Activated T-cell treated with anti-CD3 and anti-CD28 coated beads for 1 hour (primary cell): ENCODE results near the gene IL1RAPL1.
"Not testable (repeated sequence)": the region's sequence is repeated elsewhere in the genome, so short reads cannot be mapped to it uniquely, and the experiment has no call there.

Experiments
- DNase-seq: peaks from one replicate; pipeline ENCODE4 v3.0.0-alpha.2; 2020; ENCODE audit warnings: low read depth

Gene IL1RAPL1

DNA sequence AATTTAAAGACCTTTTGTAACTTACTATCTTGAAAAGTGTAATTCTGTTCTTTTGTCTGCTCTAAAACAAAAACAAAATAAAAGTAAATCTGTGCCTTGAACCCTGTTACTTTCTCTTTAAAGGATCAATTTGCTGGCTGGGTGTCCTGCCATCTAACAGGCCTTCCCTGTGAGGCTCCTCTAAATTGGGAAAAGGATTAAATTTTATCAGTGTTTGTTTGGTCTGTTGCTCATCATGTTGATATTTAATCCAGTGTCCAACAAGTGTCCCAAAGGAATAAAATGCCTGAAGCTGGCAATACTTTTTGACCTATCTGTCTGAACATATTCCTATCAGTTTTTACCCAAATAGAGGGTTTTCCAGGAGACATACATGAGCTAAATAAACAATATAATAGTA, 688.7 kb downstream of the IL1RAPL1 start:
- DNase-seq: no peak

DNA sequence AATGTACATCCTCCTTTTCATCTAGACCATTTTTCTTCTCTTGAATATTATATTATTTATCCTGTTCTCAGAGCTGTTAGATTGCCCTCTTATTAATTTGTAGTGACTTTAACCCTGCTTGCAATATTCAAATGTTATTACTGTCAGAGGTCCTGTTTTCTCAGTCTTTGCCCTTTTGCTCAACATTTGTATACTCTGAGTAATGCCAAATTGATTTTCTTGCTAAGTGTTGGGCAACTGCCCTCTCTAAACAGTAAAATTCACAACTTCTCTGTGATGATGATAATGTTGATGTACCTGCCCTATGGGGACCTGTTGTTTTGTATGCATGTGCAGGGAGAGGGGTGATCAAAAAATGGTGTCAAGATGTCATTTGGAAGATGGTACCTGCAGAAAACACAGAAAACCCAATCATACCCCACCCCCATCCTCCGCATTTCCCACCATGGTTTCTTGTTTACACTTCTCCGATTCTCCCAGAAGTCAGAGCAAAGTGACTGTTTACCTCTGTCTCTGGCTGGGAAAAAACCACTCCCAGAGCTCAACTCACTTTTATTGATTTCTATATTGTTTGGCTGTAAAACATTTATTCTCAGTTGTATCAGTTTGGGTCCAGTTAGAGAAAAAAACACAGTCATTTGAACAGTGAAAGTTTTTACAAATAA, 694.0 kb downstream of the IL1RAPL1 start:
- no peak for DNase-seq

DNA sequence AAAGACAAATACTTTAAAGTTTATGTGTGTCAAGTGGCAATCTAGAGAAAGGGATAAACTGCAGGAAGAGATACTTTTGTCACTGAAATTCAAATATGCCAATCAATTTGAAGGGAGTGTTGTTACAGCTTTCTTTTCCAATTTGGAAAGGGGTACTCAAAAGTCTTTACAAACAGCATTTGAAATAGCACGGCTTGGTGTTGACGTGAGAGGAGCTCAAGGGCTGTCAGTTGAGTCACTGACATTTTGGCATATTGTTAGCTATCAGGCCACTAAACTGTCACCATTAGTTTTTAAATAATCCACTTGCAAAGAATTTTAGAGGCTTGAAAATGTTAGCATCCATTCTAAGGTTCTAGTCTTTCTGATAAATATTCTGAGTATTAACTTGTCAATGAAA, 698.4 kb downstream of the IL1RAPL1 start:
- no peak for DNase-seq

DNA sequence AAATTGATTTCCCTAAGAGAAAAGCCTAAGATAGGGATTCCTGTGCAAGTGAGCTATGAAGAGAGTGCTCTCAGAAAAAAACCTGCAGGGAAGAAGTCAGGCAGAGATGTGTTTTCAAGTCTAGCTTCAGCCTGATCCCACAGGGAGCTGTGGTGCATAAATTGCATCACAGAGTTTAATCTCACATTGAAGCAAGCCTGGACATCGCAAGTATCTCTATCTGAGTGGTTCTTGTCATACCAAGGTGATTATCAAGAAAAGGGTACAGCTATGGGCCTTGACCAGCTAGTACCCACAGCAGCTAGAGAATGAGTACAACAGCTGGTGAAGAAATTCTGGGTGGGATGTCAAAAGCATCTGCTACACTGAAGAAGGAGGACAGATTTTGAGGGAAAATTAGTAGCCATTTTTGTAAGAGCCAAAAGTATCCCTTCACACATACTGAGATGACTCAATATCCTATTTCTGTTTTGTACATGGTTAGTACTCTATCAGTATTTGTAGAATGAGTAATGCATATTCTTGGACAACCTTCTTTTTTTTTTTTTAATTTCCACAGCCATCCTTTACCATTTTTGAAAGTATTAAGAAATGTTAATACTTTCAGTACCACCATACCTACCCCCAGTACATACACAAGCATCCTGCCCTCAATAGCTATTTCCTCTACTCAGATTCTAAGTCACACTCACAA, 708.9 kb downstream of the IL1RAPL1 start:
- DNase-seq: no peak

DNA sequence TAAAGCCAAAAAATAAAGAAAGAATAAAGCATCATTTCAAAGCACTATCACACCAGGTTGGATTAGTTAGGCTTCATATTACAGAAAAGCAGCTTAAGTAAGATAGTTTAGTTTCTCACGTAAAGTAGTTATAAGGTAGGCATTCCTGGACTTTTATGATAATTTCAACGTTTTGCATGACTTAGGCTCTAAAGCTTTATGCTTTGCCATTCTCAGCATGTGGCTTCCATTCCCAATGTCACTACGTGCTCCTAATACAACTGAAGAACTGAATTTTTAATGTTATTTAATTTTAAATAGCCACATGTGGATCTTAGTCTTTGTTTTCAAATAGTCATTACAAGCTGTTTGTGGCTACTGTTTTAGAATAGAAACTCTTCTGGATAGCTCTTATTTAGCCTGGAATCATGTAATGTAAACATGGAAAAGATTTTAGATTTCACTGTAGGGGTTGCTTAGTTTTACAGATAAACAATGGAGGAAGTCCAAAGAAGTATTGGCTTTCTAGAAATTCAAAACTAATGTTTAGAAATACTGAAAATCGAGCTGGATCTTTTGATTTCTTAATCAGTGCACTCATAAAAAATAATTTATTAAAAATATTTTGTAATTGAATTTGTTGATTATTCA, 710.0 kb downstream of the IL1RAPL1 start:
- no peak for DNase-seq

DNA sequence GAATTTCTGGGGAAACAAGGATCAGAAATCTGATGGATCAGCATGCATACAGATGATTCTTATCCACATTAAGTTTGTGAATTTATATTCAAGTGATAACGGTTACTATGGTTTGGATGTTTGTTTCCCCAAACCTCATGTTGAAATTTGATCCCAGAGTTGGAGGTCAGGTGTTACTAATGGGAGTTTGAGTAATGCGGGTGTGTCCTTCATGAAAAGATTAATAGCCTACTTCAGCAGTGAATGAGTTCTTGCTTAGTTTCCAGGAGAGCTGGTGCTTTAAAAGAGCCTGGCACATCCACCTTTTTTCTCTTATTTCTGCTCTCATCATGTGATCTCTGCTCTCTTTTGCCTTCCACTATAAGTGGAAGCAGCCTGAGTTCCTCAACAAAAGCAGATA, 712.4 kb downstream of the IL1RAPL1 start:
- DNase-seq: no peak

DNA sequence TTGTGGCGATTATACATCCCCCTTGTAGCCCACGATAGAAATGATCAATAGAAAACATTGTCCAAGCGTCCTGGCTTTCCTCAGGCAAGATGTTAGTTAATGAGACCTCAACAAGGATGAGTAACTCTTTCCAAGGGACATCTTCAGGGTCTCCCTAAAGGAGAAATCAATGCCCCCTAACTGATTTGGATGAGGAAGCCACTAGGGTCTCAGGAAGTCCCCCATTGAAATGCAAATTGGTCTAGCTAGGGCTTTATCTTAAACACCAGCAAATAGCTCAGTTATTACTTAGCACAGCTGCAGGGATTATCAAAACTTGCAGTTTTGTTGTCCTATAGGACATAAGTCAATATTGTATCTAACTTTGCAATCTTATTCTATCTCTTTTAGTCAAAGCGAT, 721.5 kb downstream of the IL1RAPL1 start:
- DNase-seq: no peak

DNA sequence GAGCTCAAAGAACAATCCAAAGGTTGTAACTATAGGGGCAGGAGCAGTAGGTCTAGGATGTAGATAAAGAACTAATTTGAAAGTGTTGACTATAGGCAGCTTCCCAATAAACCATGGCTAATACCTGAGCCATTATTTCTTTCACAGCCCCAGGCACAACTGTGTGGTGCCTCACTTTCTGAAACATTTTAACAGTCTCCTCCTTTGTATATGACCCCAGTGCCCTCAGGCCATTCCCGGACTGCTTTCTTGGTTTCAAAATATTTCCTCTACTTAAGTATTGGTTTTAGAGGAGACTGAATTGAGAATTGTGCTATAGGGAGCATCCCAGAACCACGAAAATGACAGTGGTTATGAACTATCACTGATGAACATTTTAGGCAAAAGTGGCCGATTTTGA, 728.7 kb downstream of the IL1RAPL1 start:
- DNase-seq: no peak

DNA sequence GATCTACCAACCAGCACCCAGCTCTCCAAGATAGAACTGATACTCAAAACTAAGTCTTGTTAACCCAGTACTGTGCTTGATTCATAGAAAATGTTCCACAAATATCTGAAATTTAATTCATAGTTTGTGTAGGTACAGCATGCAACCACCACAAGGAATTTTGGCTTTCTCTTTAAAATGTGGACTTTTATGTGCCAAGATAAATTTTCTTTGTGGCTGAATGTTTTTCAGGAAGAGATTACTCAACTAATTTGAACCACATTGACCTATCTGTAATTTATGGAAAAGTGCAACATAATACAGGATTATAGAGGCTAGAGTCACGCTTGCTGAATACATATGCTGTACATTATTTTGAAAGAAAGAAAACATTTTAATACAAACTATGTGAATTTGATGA, 730.8 kb downstream of the IL1RAPL1 start:
- DNase-seq: no peak

DNA sequence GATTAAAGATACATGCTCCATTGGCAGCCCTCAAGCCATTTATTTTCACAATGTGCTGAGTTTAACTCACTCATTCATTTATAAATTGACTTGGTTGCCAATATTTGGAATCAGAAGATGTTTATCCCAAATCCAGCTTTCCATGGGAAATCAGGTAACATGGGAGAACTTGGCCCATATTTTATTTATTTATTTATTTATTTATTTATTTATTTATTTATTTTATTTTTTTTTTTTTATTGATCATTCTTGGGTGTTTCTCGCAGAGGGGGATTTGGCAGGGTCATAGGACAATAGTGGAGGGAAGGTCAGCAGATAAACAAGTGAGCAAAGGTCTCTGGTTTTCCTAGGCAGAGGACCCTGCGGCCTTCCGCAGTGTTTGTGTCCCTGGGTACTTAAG, 745.2 kb downstream of the IL1RAPL1 start:
- not testable (repeated sequence) for DNase-seq

DNA sequence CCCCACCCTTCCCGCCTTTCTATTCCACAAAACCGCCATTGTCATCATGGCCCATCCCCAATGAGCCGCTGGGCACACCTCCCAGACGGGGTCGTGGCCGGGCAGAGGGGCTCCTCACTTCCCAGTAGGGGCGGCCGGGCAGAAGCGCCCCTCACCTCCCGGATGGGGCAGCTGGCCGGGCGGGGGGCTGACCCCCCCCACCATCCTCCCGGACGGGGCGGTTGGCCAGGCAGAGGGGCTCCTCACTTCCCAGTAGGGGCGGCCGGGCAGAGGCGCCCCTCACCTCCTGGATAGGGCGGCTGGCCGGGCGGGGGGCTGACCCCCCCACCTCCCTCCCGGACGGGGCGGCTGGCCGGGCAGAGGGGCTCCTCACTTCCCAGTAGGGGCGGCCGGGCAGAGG, 745.8 kb downstream of the IL1RAPL1 start:
- not testable (repeated sequence) for DNase-seq

DNA sequence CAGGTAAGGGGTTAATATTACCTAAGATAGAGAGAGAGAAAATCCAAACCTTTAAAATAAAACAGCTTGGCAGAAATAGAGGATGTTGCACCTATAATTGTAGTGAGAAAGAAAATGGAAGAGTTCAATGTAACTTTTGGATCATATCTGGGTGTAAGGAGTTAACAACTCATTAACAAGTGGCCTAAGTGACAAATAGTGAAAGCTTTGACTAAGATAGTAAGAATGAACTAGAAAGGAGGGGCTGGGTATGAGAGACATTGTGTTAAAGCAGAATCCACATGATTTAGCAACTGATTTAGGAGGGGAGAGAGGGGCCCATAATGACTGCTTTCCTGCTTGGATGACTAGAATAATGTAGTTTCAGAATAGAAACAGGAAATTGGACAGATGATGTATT, 761.0 kb downstream of the IL1RAPL1 start:
- DNase-seq: no peak

DNA sequence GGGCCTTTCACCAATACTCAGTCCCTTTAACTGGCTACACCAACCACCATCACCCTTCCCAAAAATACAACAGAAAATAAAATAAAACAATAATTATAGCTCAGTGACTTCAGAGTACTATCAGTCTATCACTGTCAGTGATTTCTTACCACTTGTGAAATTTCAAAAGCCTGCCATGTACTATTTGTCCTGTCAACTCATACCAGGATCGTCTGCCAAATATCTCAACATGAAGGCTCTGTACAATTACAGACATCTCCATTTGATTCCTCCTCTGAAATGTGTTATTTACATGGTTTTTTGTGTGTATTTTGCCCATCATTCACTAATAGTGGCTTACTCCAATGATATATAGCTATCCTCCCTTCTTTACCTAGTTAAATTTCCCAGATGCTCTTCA, 772.0 kb downstream of the IL1RAPL1 start:
- no peak for DNase-seq

DNA sequence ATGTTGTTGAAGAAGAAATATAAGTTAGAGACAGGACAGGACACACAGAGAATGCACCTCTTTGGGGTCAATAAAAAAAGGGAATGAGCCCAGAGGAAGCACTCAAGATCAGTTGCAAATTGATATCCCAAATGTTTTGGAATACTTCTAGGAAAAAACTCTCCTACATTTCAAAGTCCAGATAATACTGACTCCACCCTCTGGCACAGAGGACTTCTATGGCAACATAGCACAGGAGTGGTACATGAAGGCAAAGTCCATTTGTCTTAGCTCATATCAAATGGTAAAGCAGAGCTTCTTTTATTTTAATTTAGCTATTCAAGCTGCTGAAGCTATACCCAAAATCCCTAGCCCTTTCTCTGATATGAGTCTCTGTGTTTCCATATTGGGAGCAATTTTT, 787.5 kb downstream of the IL1RAPL1 start:
- not testable (repeated sequence) for DNase-seq

DNA sequence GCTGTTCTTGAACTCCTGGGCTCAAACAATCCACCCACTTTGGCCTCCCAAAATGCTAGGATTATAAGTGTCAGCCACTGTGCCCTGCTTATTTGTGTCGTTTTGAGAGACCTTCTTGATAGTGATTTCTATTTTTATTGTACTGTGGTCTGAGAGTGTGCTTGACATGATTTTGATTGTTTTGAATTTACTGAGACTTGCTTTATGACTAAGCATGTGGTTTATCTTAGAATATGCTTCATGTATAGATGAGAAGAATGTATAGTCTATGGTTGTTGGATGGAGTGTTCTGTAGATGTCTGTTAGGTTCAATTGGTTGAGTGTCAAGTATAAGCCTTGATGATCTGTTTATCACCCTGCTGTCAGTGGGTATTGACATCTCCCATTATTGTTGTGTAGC, 789.3 kb downstream of the IL1RAPL1 start:
- no peak for DNase-seq

DNA sequence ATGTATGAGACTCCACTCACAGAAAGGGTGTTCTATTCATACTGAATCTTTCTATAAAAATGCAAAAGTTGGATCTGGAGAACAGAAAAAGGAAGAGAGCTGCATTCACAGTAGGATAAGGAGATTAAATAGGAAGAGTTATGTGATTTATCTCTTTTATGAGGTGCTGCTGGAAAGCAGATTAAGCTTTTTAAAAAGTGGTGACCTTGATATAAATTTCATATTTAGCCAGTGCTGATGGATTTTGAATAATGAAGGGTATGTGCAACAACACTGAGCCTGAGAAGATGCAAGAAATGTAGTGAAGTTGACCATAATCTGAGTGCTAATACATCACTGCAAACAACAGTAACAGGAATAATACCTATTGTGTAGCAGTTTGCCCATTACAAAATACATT, 795.6 kb downstream of the IL1RAPL1 start:
- no peak for DNase-seq

DNA sequence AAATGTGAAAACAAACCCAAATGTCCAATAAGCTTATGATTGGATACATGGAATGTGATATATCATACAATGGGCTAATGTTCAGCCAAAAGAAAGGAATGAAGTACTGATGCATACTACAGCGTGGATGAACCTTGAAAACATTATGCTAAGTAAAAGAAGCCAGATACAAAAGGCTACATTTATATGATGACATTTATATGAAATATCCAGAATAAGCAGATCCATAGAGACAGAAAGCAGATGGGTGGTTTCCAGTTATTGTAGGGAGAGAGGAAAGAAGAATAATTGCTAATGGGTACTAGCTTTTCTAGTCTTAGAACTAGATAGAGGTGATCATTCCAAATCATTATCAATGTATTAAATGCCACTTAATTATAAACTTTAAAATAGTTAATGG, 801.3 kb downstream of the IL1RAPL1 start:
- no peak for DNase-seq

DNA sequence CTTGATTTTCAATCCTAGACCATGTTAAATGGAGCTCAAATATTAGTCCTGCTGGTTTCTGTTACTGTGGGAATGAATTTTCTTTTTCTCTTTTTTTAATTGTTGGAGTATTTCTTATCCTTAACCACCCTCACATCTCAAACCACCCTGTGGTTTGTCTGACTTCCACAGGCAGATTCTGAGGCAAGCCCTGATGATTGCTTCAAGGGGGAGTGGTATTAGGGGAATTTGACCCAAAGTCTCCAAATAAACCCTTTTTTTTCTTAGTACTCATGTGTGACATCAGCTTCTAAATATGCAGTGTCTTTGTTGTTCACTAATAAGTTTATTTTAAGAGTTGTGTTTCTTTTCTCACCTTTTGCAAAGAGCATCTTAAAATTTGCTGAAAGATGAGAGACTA, 810.3 kb downstream of the IL1RAPL1 start:
- no peak for DNase-seq

DNA sequence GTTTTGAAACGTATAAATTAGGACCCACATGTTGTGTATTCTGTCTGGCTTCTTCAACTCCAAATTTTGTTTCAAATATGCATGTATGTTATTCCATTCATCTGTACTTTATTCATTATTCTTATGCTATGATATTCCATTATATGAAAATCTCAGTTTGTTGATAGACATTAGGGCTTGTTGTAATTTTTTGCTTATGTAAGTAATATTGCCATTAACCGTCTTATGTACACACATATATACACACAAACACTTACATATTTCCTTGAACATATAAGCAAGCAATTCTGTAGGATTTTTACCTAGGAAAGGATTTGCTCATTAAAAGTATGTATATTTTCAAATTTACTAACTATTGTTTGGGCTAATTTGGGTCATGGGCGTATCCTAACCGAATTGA, 820.1 kb downstream of the IL1RAPL1 start:
- DNase-seq: no peak

DNA sequence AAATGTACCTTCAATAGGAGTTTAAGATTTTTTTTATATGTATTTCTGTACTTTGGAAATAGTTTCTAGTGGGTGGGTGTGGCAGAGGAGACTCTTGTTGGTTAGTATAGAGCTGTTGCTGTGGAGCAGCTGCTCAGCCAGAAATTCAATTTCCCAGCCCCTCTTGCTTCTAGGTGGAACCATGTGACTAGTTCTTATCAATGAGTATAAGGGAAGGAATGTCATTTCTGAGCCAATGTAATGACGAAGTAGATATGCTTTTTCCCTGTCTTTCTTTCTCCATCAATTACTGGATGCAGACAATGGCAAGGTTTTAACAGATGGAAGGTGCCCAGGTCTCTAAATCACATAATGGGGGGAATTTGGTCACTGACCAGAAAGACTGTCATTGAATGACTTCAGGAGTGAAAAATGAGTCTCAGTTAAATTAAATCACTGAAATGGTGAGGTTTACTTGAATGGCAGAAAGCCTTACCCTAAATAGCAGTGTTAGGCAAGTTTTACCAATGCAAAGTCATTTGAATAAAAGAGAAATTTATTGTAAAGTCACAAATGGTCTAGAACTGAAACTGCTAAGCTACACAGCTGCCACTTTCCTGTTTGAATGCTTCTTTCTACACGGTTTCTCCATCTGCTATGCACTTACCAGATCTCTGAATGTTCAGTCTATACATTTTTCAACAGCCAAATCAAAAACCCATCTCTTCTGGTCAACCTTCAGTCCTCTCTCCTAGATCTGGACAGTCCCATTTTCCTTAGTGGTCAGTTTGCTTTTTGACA, 832.7 kb downstream of the IL1RAPL1 start:
- DNase-seq: no peak

DNA sequence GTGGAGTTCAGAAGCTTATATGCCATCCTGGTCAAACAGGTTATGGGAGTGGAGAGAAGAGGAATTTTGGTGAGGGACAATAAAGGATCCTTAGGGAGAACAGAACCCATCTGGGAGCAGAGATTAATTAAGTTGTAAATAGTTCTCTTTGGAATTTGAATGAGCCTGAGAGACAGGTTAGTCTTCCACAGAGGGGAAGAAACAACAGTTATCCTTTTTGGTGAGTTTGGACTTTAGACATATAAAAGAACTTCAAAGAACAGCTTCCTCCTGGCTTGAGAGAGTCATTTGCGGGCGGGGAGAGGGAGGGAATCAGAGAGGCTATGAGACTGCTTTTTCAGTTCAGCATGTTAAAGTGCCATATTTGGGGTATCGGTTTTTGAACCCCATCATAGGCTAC, 834.8 kb downstream of the IL1RAPL1 start:
- DNase-seq: no peak

DNA sequence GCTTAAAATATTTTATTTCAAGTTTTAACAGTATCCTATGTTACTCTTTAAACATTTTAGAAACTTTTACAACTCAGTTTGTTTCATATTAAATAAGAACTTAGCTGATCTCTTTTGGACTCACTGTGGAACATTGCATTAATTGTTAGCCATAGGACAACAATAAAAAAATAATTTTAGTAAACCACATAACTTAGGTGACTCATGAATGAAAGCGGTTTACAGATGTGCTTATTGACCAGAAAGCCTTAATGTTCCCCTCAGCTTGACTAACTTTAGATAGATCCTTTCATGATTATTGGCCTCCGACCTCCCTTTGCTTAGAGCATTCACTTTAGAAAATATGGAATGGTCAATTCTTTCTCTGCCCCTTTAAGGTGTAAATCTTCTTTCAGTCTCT, 844.6 kb downstream of the IL1RAPL1 start:
- DNase-seq: no peak

DNA sequence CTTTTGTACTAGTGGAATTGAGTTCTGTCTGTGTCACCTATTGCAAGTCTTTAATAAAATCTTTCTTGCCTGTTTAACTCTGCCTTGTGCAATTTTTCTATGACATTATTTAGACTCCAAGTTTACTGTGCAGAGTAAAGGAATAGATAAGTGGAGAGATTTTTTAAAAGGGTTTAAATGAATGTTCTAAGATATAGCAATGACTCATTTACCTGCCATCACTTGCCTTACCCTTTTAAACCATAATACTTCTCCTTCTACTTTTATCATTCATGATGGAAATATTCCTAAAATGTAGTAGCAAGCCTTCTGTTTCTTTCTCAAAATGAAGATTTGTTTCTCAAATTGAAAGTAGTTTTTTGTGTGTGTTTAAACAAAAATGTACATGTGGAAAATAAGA, 845.3 kb downstream of the IL1RAPL1 start:
- DNase-seq: no peak
